Upper lobe of right lung (tissue), 1 donor: ENCODE measurements around the gene KLHDC2. TPM values are rescaled to one million over a fixed set of nuclear protein-coding genes. Genes with fewer than 3 reads are reported as not detected.

ENCODE experiments used
- ATAC-seq: fragments of 200-7000 bp; cut with Tn5 transposase; one replicate; pipeline ENCODE4 v1.9.1; 2020; ENCODE audit warnings: mild to moderate bottlenecking, moderate library complexity
- DNase-seq: peaks from one replicate; pipeline ENCODE4 v3.0.0-alpha.2; 2020
- H3K27ac ChIP-seq: fragments of 200-600 bp; one replicate; pipeline ENCODE4 v1.8.0; 2022
- H3K27me3 ChIP-seq: fragments of 200-600 bp; one replicate; pipeline ENCODE4 v1.8.0; 2022; ENCODE audit warnings: mild to moderate bottlenecking
- H3K36me3 ChIP-seq: fragments of 200-600 bp; one replicate; pipeline ENCODE4 v1.8.0; 2022
- H3K4me1 ChIP-seq: fragments of 200-600 bp; one replicate; pipeline ENCODE4 v1.8.0; 2022
- H3K4me3 ChIP-seq: fragments of 200-600 bp; one replicate; pipeline ENCODE4 v1.8.0; 2022; ENCODE audit warnings: mild to moderate bottlenecking
- H3K9me3 ChIP-seq: fragments of 200-600 bp; one replicate; pipeline ENCODE4 v1.8.0; 2022
- CTCF ChIP-seq: fragments of 200-600 bp; IDR thresholded peaks from one replicate; pipeline ENCODE4 v1.8.0; 2022; ENCODE audit warnings: antibody characterized with exemption
- intact Hi-C: fragments of 100-400 bp; cut with DNase I; formaldehyde crosslinking; loops from one replicate; pipeline ENCODE4 v1.11.0; 2022
- total RNA-seq: library from RNA; stranded (reverse); fragmentation: NEBNext Ultra II Directional; extraction: Animal tissue kit (Norgen Biotek cat#: 25700); gene quantifications from one replicate; pipeline ENCODE4 v1.2.1, GENCODE V29; 2021
- donor health status: DM: no; HTN: yes; CAD: no; lungs with severe emphysema.

Gene KLHDC2
- total RNA-seq, 1 donor from 2014 or later, result 45.8 TPM

- Histone ChIP-seq H3K9me3 (no peaks in the 10 kb centered on the region), H3K27me3 (no peaks in the 10 kb centered on the region), H3K4me3 (no peak overlapping the region), H3K36me3 (peaks cover 83% of the 10 kb centered on the region), H3K27ac (no peak overlapping the region), H3K4me1 (no peaks in the 10 kb centered on the region)
- ATAC-seq, result no peak
- intact Hi-C loops, result no loop called here
- DNase-seq, result no peak
- no peak for TF ChIP-seq CTCF
These were observed 48.9 kb downstream of the KLHDC2 start for GRCh38 chr14:49816844-49817243.

- Histone ChIP-seq H3K36me3 (peaks cover 82% of the 10 kb centered on the region), H3K27ac (no peak overlapping the region), H3K4me1 (no peaks in the 10 kb centered on the region), H3K4me3 (no peak overlapping the region), H3K9me3 (no peaks in the 10 kb centered on the region), H3K27me3 (no peaks in the 10 kb centered on the region)
- DNase-seq, result no peak
- no peak for ATAC-seq
- intact Hi-C loops, result no loop called here
- TF ChIP-seq CTCF, result no peak
These were observed 52.2 kb downstream of the KLHDC2 start for GRCh38 chr14:49820176-49820575.

- no peak for TF ChIP-seq CTCF
- Histone ChIP-seq H3K4me3 (no peak overlapping the region), H3K36me3 (peaks cover 97% of the 10 kb centered on the region), H3K27ac (no peak overlapping the region), H3K27me3 (no peaks in the 10 kb centered on the region), H3K9me3 (no peaks in the 10 kb centered on the region), H3K4me1 (no peaks in the 10 kb centered on the region)
- intact Hi-C loops, result no loop called here
- ATAC-seq, result no peak
- no peak for DNase-seq
These were observed 60.7 kb downstream of the KLHDC2 start for GRCh38 chr14:49828640-49829039.

Other genes with a start within 250 kb of the KLHDC2 start
- gene RPS29, start 181.8 kb upstream of the KLHDC2 start, total RNA-seq, result 1,185 TPM
- gene LRR1, start 169.2 kb upstream of the KLHDC2 start, total RNA-seq, result 6.0 TPM
- 157 TPM for gene RPL36AL, start 147.5 kb upstream of the KLHDC2 start, total RNA-seq
- 27.1 TPM for gene MGAT2, start 147.4 kb upstream of the KLHDC2 start, total RNA-seq
- 5.6 TPM for gene DNAAF2, start 132.9 kb upstream of the KLHDC2 start, total RNA-seq
- gene POLE2, start 79.9 kb upstream of the KLHDC2 start, total RNA-seq, result 0.98 TPM
- gene KLHDC1, start 75.0 kb upstream of the KLHDC2 start, total RNA-seq, result 7.6 TPM
- 57.4 TPM for gene NEMF, start 84.6 kb downstream of the KLHDC2 start, total RNA-seq
- 61.5 TPM for gene ARF6, start 124.9 kb downstream of the KLHDC2 start, total RNA-seq